Breast epithelium (tissue), 4 donors: ENCODE results near the gene FAM131C. TPM values are rescaled to one million over a fixed set of nuclear protein-coding genes. Genes with fewer than 3 reads are reported as not detected.
"Not testable (repeated sequence)": the region's sequence is repeated elsewhere in the genome, so short reads cannot be mapped to it uniquely, and the experiment has no call there.

Source experiments
- DNase-seq, 2 donors: peaks; one replicate each; pipeline ENCODE4 v3.0.0-alpha.2; 2019; ENCODE audit warnings: low spot score in 2 of 2
- H3K27ac ChIP-seq, 2 donors: fragments of 200-600 bp; sonication (generic) in 1 of 2; one replicate each; pipeline ENCODE4 v1.5.1; 2016 to 2019; ENCODE audit warnings: mild to moderate bottlenecking in 1 of 2
- H3K27me3 ChIP-seq, 2 donors: fragments of 200-600 bp; sonication (generic) in 1 of 2; one replicate each; pipeline versions ENCODE4 v1.5.1 to v1.6.0; 2017 to 2019; ENCODE audit warnings: control low read depth in 1 of 2, mild to moderate bottlenecking in 1 of 2
- H3K36me3 ChIP-seq: fragments of 200-600 bp; one replicate; pipeline ENCODE4 v1.5.1; 2019
- H3K4me1 ChIP-seq, 2 donors: fragments of 200-600 bp; sonication (generic); one replicate each; pipeline ENCODE4 v1.5.1; 2016 to 2019; ENCODE audit warnings: control low read depth in 1 of 2
- H3K4me3 ChIP-seq, 3 donors: fragments of 200-600 bp; sonication (generic); 1 replicate in 2 of 3; 2 replicates in 1 of 3; pipeline ENCODE4 v1.5.1; 2016 to 2019; ENCODE audit warnings: mild to moderate bottlenecking in 3 of 3, moderate library complexity in 2 of 3
- H3K9me3 ChIP-seq, 2 donors: fragments of 200-600 bp; sonication (generic) in 1 of 2; one replicate each; pipeline ENCODE4 v1.5.1; 2016 to 2019; ENCODE audit warnings: control low read depth in 1 of 2
- POLR2A ChIP-seq: fragments of 450-650 bp; IDR thresholded peaks from one replicate; pipeline ENCODE4 v1.6.1; 2016; ENCODE audit warnings: antibody characterized with exemption, mild to moderate bottlenecking, moderate library complexity
- POLR2AphosphoS5 ChIP-seq, 3 donors: sonication (generic); formaldehyde crosslinking; IDR thresholded peaks; one replicate each; pipeline ENCODE4 v1.6.1; 2017; ENCODE audit warnings: antibody characterized with exemption in 3 of 3
- intact Hi-C: fragments of 100-400 bp; cut with DNase I; formaldehyde crosslinking; loops from one replicate; pipeline ENCODE4 v1.15.1; 2023; ENCODE audit warnings: low total_unique reads
- total RNA-seq, 3 donors: library from RNA; depleted of rRNA; stranded (reverse); fragments of >200 nt; gene quantifications; one replicate each; pipeline ENCODE4 v1.1.0, GENCODE V29; 2016
- TF ChIP-seq, protein P1 (sequence below), 3 donors: fragments of 450-650 bp; IDR thresholded peaks; one replicate each; pipeline ENCODE4 v1.5.1; 2016 to 2017; ENCODE audit warnings: antibody characterized with exemption in 3 of 3, mild to moderate bottlenecking in 3 of 3, moderate library complexity in 3 of 3

The FAM131C gene
- total RNA-seq, 3 donors from 2014 or later: not detected

DNA sequence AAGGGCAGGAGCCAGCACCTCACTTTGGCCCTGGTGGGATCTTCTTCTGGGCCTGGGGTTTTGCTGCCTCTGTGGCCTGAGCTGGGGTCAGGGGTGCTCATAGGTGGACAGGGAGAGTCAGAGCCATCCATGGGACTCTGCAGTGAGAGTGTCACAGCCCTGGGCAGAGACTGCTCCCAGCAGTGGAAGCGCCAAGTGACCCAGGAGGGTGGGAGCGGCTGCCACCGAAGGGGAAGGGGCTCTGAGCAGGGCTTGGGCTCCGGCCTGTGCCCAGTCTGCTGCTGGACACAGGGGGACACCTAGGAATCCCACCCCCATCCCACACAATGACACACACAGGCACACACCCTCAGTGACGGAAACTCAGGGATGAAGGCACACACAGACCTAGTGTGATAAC, 29.5 kb downstream of the FAM131C start:
- Histone ChIP-seq H3K36me3 (no peaks in the 10 kb centered on the region), H3K27me3 (no peaks in the 10 kb centered on the region), H3K4me3 (no peak overlapping the region), H3K27ac (no peak overlapping the region), H3K4me1 (no peaks in the 10 kb centered on the region), H3K9me3 (no peaks in the 10 kb centered on the region)
- intact Hi-C loops: no loop called here
- no peak for DNase-seq
- TF ChIP-seq POLR2A: no peak
- no peak for TF ChIP-seq POLR2AphosphoS5 (IDR thresholded peaks at IDR 0.05)
- TF ChIP-seq, protein P1, sequence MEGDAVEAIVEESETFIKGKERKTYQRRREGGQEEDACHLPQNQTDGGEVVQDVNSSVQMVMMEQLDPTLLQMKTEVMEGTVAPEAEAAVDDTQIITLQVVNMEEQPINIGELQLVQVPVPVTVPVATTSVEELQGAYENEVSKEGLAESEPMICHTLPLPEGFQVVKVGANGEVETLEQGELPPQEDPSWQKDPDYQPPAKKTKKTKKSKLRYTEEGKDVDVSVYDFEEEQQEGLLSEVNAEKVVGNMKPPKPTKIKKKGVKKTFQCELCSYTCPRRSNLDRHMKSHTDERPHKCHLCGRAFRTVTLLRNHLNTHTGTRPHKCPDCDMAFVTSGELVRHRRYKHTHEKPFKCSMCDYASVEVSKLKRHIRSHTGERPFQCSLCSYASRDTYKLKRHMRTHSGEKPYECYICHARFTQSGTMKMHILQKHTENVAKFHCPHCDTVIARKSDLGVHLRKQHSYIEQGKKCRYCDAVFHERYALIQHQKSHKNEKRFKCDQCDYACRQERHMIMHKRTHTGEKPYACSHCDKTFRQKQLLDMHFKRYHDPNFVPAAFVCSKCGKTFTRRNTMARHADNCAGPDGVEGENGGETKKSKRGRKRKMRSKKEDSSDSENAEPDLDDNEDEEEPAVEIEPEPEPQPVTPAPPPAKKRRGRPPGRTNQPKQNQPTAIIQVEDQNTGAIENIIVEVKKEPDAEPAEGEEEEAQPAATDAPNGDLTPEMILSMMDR (IDR thresholded peaks at IDR 0.05): no peak

DNA sequence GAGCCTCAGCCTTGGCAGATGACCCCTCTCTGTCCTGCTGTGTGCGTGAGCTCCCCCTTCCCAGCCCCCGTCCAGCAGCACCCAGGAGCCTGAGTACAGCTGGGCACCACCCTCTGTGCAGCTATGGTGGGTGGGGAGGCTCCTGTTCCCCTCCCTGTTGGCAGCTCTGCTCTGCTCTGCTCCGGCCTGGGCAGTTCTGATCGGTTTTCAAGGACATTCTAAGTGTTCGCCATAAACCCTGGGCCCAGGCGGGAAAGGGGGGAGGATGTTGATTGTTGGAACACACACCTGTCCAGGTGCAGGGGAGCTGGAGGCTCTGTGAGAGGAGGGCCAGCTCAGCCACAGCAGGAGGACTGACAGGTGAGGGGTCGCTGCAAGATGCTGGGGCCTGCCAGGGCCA, 29.9 kb downstream of the FAM131C start, which contains the start of gene CLCNKB:
Gene CLCNKB, plus strand, starts transcription at position 262 of the 400 bp plus-strand sequence. CDS start 711 bp downstream, outside the sequence.
- Histone ChIP-seq H3K4me1 (no peaks in the 10 kb centered on the region), H3K27ac (no peak within 1 kb of the TSS), H3K27me3 (no peaks in the 10 kb centered on the region), H3K36me3 (no peaks in the 10 kb centered on the region), H3K4me3 (no peak within 1 kb of the TSS), H3K9me3 (no peaks in the 10 kb centered on the region)
- intact Hi-C loops: no loop called here
- TF ChIP-seq, protein P1 (IDR thresholded peaks at IDR 0.05): no peak
- TF ChIP-seq POLR2A (no peak), POLR2AphosphoS5 (IDR thresholded peaks at IDR 0.05) (no peak)
- DNase-seq: no peak

DNA sequence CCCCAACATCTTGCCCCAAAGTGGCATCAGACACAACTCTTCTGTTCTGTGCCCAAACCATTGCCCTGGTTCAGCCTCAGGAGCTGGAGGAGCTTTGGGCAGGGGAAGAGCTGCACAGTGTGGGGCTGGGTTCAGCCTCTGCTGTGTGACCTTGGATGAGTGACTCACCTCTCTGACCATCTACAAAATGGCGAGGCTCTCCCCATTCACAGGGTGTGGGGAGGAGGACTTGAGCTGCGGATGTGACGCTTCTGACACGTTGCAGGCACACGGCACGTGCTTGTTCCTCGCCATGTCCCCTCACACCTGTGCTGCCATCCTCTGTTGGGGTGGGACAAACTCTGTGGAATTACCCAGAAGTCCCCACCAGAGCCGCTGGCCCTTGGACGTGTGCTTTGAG, 30.8 kb downstream of the FAM131C start:
- DNase-seq, intact Hi-C loops, H3K27me3 ChIP-seq, H3K4me1 ChIP-seq, H3K27ac ChIP-seq, H3K36me3 ChIP-seq, H3K4me3 ChIP-seq, H3K9me3 ChIP-seq: not testable (repeated sequence)

DNA sequence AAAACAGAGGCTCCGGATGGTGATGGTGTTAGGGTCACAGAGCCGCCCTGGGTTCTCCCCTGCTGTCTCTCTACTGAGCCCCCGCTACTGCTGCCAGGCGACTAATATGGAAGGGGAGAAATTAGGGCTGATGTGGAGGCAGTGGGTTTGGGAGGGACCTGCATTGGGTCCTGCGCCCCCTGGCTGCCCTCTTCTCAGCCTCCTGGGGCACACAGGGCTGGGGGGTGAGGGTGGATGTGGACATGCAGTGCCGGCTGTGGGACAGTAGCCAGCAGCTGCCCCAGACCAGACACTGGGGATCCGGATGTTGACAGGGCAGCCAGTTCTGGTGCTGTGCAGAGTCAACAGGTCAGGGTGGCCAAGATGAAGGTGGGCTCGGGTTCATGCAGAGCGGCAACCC, 31.4 kb downstream of the FAM131C start:
- TF ChIP-seq, protein P1 (IDR thresholded peaks at IDR 0.05): no peak
- no peak for TF ChIP-seq POLR2AphosphoS5 (IDR thresholded peaks at IDR 0.05)
- no peak for TF ChIP-seq POLR2A
- no peaks in the 10 kb centered on the region for H3K27me3 ChIP-seq
- no peaks in the 10 kb centered on the region for H3K9me3 ChIP-seq
- DNase-seq: no peak
- no peak overlapping the region for H3K4me3 ChIP-seq
- H3K27ac ChIP-seq: no peak overlapping the region
- H3K4me1 ChIP-seq: no peaks in the 10 kb centered on the region
- intact Hi-C loops: no loop called here
- no peaks in the 10 kb centered on the region for H3K36me3 ChIP-seq

DNA sequence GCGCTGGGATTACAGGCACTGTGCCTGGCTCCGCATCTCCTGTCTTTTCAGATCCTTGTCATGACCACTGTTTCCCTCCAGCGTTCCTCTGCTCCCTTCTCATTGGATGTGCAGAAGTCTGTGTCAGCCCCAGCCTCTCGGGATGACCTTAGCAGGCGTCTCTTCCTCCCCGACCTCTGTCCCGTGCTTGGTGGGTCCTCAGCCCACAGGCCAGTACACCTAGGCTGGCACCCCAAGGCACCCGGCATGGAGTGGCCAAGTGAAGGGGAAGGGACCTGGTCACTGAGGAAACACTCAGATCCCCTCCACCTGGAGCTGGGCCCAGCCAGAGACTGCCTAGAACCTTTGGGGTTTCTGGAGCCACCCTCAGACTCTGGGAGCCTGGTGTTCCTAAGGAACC, 32.3 kb downstream of the FAM131C start:
- no peak overlapping the region for H3K27ac ChIP-seq
- TF ChIP-seq, protein P1 (IDR thresholded peaks at IDR 0.05): no peak
- no peak for TF ChIP-seq POLR2A
- TF ChIP-seq POLR2AphosphoS5 (IDR thresholded peaks at IDR 0.05): no peak
- no peak overlapping the region for H3K4me3 ChIP-seq
- intact Hi-C loops: no loop called here
- H3K4me1 ChIP-seq: no peaks in the 10 kb centered on the region
- H3K27me3 ChIP-seq: no peaks in the 10 kb centered on the region
- no peak for DNase-seq
- H3K9me3 ChIP-seq: no peaks in the 10 kb centered on the region
- no peaks in the 10 kb centered on the region for H3K36me3 ChIP-seq

DNA sequence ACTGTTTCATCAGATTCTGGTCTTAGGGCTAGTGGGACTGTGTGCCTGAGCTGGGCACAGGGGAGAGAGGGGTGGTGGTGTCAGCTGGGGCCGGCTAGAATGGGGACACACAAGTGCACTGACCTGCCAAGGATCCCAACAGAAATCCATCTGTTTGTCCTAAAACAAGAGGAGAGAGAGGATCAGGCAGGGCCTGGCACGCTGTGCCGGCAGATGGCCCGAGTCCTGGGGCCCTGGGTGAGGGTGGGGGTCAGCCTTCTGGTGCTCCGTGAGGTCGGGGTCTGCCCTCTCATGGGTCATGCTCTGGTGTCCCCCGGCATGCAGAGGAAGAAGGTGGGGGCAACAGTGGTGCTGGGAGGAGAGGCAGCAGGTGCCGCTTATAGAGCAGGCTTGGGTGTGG, 33.6 kb downstream of the FAM131C start:
- H3K4me3 ChIP-seq, H3K9me3 ChIP-seq, DNase-seq, H3K27ac ChIP-seq, H3K36me3 ChIP-seq, H3K27me3 ChIP-seq, H3K4me1 ChIP-seq, intact Hi-C loops: not testable (repeated sequence)
